GM19240 (cell line): ENCODE measurements around the gene COL15A1.
"Not testable (repeated sequence)": the region's sequence is repeated elsewhere in the genome, so short reads cannot be mapped to it uniquely, and the experiment has no call there.

ENCODE experiments used
- DNase-seq: peaks from one replicate; pipeline ENCODE4 v3.0.0; 2011; ENCODE audit warnings: low spot score; ENCODE audit not compliant: insufficient read length

Gene COL15A1

GRCh38 chr9:98992885-98993569 lies 49.3 kb downstream of the COL15A1 start:
- no peak for DNase-seq

- DNase-seq, result no peak
These were observed 49.9 kb downstream of the COL15A1 start for GRCh38 chr9:98993570-98993945.

GRCh38 chr9:98994172-98995058 lies 50.7 kb downstream of the COL15A1 start:
- DNase-seq, result no peak

- no peak for DNase-seq
These were observed 51.5 kb downstream of the COL15A1 start for GRCh38 chr9:98995059-98995671.

GRCh38 chr9:98995971-98996504 lies 52.3 kb downstream of the COL15A1 start:
- no peak for DNase-seq

GRCh38 chr9:98997604-98998003 lies 53.9 kb downstream of the COL15A1 start:
- DNase-seq, result no peak

- peak; percentile 57 for DNase-seq
These were observed 54.9 kb downstream of the COL15A1 start for GRCh38 chr9:98998441-98999151.

- no peak for DNase-seq
These were observed 55.4 kb downstream of the COL15A1 start for GRCh38 chr9:98999152-98999525.

GRCh38 chr9:99000476-99001395 lies 57.0 kb downstream of the COL15A1 start:
- DNase-seq, result no peak

GRCh38 chr9:99001892-99002291 lies 58.2 kb downstream of the COL15A1 start:
- no peak for DNase-seq

- no peak for DNase-seq
These were observed 59.0 kb downstream of the COL15A1 start for GRCh38 chr9:99002706-99003105.

- no peak for DNase-seq
These were observed 59.6 kb downstream of the COL15A1 start for GRCh38 chr9:99003308-99003707.

GRCh38 chr9:99004115-99004514 lies 60.4 kb downstream of the COL15A1 start:
- DNase-seq, result no peak

- no peak for DNase-seq
These were observed 61.2 kb downstream of the COL15A1 start for GRCh38 chr9:99004717-99005460.

- no peak for DNase-seq
These were observed 61.9 kb downstream of the COL15A1 start for GRCh38 chr9:99005651-99006050.

- DNase-seq, result no peak
These were observed 62.8 kb downstream of the COL15A1 start for GRCh38 chr9:99006511-99006910.

GRCh38 chr9:99006979-99007378 lies 63.3 kb downstream of the COL15A1 start:
- DNase-seq, result no peak

GRCh38 chr9:99008203-99008602 lies 64.5 kb downstream of the COL15A1 start:
- no peak for DNase-seq

GRCh38 chr9:99010393-99010792 lies 66.7 kb downstream of the COL15A1 start:
- DNase-seq, result not testable (repeated sequence)
